Keratinocyte (primary cell): ENCODE measurements around the gene MOK.

Experiments
- EZH2 ChIP-seq: IDR thresholded peaks from one replicate; pipeline ENCODE4 v1.6.1; 2012; ENCODE audit warnings: inconsistent platforms, mild to moderate bottlenecking, low read length, moderate library complexity
- TF ChIP-seq, protein P1 (sequence below), 3 experiments: IDR thresholded peaks in 1 of 3; conservative IDR thresholded peaks in 1 of 3; optimal IDR thresholded peaks in 1 of 3; 2 replicates in 2 of 3; 3 replicates in 1 of 3; pipeline versions ENCODE3 to v1.5.1; 2011; ENCODE audit warnings: low read length in 3 of 3, mild to moderate bottlenecking in 3 of 3, moderate library complexity in 2 of 3, control low read depth in 1 of 3, inconsistent platforms in 1 of 3; ENCODE audit not compliant: insufficient read depth in 2 of 3; ENCODE audit errors: extremely low read depth in 1 of 3

- TF ChIP-seq, protein P1, sequence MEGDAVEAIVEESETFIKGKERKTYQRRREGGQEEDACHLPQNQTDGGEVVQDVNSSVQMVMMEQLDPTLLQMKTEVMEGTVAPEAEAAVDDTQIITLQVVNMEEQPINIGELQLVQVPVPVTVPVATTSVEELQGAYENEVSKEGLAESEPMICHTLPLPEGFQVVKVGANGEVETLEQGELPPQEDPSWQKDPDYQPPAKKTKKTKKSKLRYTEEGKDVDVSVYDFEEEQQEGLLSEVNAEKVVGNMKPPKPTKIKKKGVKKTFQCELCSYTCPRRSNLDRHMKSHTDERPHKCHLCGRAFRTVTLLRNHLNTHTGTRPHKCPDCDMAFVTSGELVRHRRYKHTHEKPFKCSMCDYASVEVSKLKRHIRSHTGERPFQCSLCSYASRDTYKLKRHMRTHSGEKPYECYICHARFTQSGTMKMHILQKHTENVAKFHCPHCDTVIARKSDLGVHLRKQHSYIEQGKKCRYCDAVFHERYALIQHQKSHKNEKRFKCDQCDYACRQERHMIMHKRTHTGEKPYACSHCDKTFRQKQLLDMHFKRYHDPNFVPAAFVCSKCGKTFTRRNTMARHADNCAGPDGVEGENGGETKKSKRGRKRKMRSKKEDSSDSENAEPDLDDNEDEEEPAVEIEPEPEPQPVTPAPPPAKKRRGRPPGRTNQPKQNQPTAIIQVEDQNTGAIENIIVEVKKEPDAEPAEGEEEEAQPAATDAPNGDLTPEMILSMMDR (optimal IDR thresholded peaks at IDR 0.05 in 1 of 3, IDR thresholded peaks at IDR 0.05 in 1 of 3, conservative IDR thresholded peaks at IDR 0.05 in 1 of 3; ENCODE audit: extremely low read depth in 1 of 3, insufficient read depth in 2 of 3, low read length in 3 of 3) = no peak
- TF ChIP-seq EZH2 = no peak
Observed at GRCh38 chr14:102342238-102342637, 37.3 kb upstream of the MOK start.
